HTR-8/SVneo (cell line): Measurements from ENCODE around the gene PLN.
A peak's percentile ranks its signal among the peaks of the same experiment; 100 is the strongest.

Experiments
- DNase-seq: peaks from one replicate; pipeline ENCODE4 v3.0.0; 2011; ENCODE audit warnings: low spot score, mixed read lengths; ENCODE audit not compliant: insufficient read length
- FAIRE-seq: peaks from 2 replicates; lab custom pipeline; 2011; peaks lifted over from hg19 to GRCh38; lab: Jason Lieb, UNC

Gene PLN

DNA sequence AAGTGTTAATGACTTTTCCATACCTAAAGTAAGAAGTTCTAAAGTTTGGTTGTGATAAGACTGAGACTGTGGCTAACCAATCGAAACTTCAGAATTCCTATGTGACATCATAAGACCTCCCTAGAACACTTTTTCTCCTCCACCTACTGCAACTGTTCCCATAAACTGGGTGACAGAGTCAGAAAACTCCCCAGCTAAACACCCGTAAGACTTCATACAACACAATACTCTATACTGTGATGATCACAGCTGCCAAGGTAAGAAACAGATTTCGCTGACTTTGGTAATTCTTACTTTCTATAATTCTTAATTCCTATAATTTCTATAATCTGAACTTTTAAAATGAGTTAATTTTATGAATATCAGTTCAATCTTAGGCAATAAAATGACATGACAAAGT is at the start of gene PLN:
TSS of gene PLN (plus strand) at position 161 of the 400 bp plus-strand sequence. CDS start 10,626 bp downstream, outside the sequence.
- no peak for DNase-seq
- no peak for FAIRE-seq

DNA sequence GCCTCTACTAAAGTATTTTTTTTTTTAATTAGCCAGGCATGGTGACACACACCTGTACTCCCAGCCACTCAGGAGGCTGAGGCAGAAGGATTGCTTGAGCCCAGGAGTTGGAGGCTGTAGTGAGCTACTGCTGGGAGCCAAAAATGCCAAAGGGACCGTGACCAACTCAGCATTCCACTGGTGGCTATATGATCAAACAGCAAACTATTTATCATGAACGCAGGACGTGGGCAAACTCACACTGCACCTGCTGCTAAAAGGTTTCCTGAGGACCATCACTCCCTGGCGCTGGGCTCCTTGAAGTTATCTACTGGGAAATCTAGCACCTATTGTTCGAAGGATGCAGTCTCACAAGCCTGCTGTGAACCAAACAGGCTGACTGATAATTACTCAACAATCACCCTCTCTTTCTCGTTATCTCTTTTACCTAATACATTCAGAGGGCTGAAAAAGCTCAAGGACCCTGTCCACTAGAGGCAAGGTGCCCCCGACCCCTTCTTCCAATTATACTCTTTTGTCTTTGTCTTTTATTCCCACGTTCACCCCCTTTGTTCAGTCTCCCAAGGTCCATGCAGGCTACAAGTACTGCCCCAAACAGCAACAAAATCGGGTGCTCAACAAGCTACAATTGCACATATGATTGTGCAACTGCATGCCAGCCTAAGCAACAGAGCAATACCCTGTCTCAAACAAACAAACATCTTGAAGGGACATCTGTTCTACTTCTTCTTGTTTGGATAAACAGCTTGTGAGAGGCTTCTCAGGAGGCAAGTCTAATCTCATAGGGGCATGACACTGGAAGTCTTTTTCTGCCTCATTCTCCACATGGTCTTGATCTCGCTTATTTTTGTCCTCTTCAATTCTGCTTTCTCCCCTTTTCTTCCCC is 47.7 kb upstream of the PLN start:
- no peak for DNase-seq
- FAIRE-seq = no peak

DNA sequence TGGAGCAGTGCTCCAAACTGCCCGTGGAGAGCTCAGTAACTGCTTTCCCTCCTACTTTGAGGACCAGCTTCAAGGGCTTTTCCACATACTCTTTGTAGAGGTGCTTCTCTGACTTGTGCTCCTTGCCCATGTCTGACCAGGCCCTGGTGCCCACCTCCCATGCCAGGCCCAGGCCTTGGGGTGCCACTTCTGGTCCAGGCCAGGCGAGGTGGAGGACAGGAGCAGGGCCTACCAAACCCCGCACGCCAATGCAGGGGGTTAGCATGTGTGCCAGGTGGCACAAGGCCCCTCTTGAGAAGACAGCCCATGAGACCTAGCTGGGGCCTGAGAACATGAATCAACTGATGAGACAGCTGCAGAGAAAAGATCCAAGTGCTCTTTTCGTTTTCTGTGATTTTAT is 47.0 kb upstream of the PLN start:
- FAIRE-seq = no peak

DNA sequence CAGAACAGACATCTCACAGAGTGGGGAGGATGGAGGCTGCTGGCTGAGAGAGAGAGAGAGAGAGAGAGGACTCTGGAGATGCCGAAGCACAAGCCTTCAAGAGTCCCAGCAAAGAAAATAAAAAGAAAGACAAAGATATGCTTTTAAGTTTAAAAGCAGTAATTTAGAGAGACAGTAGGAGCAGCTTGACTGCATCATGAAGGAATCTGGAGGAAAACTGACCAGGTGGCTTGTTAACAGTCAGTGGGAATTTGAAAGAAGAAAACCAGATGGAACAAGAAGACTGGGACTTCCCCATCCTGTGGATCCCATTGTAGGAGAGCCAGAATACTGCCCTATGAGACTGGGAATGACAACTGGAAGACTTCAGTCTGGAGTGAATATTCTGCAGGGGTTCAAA is 46.3 kb upstream of the PLN start:
- DNase-seq (no peak), FAIRE-seq (no peak)

More for the DNA sequence above, 47.0 kb upstream of the PLN start:
- DNase-seq = no peak

DNA sequence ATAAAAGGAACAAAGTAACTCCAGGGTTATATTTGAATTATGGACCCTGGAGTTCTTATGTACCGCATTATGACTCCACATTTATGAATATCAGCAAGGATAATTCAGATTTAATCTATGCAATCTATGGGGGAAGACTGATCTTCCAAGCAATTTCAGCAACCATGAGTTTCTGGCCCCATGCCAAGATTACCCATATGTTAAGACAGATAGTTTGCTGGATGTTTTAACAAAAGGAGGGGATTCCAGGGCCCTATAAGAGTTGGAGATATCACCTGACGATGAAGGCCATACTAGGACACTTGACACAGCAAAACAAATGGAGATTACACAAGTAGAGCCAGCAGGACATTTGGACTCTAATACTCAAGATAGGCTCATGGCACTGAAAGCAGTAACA is 45.9 kb upstream of the PLN start:
- no peak for FAIRE-seq
- no peak for DNase-seq

DNA sequence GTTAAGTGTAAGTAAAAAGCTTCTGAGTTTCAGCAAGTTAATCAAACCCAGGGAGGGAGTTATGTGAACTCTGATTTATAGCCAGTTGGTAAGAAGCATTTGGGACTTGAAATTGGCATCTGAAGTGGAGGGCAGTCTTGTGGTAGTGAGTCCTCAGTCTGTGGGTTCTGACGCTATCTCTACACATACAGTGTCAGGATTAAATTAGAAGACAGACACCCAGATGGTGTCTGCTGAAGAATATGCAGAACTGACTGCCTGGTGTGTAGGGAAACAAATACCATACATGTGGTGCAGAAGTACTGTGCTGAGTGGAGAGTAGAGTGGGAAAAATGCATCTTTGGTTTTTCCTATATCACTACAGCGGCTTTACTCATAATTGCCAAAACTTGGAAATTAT is 43.5 kb upstream of the PLN start:
- DNase-seq (no peak), FAIRE-seq (no peak)

DNA sequence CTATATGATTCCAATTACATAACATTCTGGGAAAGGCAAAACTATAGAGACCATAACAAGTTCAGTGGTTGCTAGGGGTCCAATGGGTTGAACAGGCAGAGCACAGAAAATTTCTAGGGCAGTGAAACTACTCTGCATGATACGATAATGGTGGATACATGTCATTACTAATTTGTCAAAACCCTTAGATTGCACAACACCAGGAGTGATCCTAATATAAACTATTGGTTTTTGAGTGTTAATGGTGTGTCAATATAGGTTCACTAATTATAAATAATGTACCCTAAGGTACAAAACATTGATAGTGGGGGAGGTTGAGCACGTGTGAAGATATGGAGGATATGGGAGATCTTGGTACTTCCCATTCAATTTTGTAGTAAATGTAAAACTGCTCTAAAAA is 42.4 kb upstream of the PLN start:
- DNase-seq (no peak), FAIRE-seq (no peak)

DNA sequence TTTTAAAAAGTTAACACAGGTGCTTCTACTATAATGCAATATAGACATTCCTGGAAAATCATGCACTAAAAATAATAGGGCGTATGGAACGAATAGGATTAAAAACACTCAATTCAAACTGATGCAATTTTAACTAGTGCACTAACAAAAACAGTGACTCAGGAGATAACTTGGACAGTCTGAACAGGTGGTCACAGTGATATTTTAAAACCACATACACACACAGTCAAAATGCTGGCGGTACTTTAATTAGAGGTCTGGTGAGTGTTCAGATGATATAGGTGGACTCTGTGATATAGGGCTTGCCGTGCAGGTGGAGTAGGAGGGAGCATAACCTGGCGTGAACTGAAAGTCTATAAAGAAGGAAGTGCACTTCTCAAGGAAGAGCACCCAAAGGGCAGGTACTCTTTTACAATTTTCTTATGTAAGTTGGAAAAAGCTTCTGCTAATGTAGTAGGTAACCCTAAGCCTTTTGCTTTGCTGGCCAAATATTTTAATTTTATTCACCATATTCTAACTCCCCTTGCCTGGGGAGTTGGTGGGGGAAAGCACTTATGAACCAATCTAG is 41.9 kb upstream of the PLN start:
- no peak for FAIRE-seq
- no peak for DNase-seq

DNA sequence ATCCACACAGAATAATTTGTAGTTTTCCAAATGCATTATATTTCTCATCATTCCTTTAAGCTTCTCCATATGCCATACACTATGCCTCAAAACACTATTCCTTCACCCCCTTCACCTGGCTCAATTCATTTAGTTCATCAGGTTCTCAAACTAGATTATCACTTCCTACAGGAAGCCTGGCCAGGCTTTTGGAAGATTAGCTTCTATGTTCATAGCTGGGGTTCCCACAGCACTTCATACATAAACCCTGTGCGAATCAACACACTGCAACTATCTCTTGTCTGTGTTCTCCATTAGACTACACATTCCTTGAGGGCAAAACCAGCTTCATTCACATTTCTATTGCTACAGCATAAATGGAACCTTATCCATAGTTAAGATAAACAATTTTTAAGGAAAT is 40.5 kb upstream of the PLN start:
- FAIRE-seq = no peak
- DNase-seq = no peak

DNA sequence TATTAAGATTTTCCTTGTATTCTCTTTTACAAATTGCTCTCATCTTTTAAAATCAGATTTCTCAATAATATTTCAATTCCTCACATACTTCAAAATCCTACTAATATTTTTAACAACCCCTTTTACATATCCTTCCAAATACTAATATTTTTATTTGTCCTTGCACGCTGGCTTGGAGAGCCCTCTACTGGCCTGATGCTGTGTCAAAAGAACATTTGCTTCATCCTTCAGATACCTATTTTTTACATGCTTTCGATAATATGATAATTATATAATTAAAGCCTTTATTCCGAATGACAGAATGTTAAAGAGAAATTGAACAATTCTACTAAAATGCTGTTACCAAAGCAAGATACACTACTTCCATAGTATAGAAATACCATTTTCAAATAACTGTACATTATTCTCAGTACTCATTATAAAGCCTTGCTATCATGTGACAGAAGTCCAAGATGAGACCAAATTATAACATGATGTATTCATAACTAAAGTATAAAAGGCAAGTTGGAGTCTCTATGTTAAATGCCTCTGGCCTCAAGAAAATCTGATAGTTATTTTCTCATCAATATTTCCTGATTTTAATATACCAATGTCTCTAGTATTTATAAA is 39.0 kb upstream of the PLN start:
- FAIRE-seq = no peak
- peak; percentile 9 for DNase-seq

DNA sequence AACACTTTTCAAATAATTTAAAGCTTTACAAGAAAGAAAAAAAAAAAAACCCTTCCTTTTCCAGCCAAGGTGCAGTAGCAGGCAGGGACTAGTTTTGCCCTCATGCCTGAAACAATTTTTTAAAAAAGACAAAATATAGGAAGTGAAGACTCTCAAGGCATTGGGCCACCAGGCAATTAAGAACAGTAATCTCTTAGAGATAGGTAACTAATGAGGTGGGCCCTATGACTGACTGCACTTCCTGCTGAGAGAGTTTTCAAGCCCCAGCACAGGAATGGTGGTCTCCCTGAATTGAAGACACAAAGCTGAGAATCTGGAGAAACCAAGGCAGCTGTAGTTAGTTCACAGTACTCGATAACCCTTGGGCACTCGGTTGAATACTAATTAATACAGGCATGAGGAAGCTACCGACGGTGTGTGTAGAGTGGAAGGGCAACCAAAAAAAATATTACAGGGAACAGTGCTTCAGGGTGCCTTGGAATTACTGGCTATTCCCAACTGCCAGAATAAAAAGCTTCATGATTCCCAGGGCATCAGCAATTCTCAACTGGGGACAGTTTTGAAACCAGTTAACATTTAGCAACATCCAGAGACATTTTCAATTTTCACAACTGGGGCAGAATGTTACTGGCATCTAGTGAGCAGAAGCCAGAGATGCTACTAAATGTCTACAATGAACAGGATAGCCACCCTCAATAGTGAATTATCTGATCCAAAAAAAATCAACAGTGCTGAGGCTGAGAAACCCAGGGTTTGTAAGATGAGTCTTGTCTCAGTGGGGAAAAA is 36.0 kb upstream of the PLN start:
- DNase-seq (no peak), FAIRE-seq (no peak)

DNA sequence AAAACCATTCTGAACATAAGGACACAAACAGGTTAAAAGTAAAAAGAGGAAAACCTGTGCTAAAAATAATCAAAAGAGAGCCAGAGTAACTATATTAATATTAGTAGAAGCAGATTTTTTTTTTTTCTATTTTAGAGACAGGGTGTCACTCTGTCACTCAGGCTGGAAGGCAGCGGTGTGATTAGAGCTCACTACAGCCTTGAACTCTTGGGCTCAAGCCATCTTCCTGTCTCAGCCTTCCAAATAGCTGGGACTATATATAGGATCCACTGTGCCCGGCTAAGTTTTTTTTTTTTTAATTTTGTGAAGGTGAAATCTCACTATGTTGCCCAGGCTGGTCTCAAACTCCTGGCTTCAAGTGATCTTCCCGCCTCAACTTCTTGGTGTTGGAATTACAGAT is 33.4 kb upstream of the PLN start:
- no peak for FAIRE-seq
- no peak for DNase-seq

DNA sequence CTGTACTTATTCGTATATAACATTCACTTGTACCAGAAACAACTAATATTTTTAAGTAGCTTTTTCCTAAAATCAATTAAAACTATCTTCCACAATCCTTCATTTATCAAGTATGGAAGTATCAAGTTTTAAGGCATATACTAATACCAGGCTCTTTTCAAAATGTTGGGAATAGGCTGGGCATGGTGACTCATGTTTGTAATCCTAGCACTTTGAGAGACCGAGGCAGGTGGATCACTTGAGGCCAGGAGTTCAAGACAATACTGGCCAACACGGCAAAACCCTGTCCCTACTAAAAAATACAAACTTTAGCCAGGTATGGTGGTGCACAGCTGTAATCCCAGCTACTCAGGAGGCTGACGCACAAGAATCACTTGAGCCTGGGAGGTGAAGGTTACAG is 25.7 kb upstream of the PLN start:
- FAIRE-seq (no peak), DNase-seq (no peak)

DNA sequence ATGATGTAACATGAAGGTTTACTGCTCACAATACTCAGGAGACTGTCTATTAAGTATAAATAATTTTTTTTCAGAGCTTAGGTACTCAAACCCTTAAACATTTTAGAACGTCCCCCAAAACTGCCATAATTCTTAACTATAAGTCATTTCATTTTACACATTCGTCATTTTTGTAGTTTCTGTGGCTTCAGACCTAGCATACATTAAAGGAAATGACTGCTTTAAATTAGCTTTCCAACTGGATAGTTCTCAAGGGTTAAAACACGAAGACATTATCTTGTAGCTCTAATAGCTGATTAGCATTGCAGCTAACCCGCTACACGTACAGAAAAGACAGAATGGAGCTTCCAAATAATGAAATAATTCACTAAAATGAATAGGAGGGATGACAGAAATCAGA is 24.9 kb upstream of the PLN start:
- no peak for DNase-seq

DNA sequence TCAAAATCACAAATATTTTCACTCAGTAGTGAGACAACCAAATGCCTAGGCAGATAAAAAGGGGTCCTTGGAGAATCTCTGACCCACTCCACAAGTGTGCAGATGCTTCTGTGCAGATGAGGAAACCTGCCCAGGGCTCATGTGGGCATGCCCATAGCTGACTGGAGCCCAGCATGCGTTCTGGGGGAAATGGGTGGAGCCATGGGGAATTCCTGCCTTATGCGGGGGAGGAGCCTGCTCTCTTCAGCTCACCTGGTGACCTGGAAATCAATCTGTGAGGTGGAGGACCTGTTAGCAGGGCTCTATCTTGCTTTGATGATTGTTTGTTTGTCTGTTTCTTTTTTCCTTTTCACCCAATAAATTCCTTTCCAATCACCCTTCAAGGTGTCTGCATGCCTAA is 23.4 kb upstream of the PLN start:
- FAIRE-seq (no peak), DNase-seq (no peak)

More for the DNA sequence above, 24.9 kb upstream of the PLN start:
- FAIRE-seq = no peak

DNA sequence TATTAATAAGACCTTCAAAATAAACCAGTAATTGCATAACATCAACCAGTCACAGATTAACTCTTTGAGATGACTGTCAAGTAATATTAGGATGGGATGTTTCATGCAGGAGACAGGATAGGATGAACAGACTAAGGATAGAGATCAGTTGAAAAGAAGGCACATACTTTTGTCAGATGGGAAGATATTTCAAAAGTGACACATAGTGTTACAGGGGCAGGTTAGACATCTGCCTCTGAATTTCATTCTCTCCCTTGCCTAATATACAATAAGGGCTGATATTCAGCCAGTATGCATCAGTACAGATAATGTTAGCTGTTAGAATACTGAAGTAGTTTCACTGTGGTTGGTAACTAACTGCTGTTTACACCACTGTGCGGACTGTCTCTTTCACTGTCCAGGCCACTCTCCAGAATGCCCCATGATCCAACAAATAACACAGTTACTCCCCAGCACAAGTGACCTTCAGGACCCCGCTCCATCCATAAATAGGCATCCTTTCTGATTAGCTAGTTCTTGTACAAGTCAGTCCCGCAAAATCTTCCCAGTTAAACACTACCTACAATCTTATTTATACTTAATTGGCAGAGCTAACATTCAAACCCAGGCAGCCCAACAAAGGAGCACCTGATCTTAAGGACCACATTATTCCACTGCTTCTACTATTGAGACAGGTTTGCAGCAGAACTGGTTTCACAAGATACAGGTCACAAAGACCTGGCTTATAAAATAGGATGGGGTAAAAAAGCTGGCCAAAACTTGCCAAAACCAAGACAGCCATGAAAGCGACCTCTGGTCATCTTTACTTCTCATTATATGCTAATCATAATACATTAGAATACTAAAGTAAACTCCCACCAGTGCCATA is 21.9 kb upstream of the PLN start:
- FAIRE-seq = no peak
- DNase-seq = no peak

DNA sequence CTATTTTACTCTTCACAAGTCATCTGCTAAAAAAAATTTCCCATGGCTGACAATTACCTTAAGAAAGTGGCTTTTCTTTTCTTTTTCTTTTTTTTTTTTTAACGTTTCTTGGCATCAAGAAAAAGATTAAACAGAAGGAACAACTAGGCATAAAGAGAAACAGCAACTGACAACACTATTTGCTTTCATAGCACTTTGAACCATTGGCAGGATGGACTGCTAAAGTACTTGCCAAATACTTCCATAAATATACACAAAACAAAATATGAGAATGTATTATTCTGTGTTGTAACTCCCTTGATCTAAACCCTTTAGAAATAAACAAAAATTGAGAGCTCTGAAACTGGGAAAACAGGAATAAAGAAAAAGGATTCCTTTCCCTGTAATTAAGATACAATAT is 20.0 kb upstream of the PLN start:
- no peak for FAIRE-seq

DNA sequence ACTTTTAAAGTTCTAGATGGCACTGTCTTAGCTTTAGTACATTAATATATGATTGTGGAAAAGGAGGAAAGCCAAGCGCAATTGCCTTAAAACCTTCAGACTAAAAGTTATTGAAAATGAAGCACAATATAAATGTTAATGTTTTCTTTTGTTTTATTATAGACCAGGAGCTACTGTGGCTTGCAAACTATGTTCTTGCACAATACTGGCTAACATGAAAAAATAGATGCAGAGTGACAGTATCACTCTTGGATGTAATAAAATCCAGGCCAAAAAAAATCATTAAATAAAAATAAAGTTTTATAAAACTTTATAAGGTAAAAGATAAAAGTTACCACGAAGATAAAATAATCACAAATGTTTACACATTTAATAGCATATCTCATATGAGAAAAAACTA is 18.3 kb upstream of the PLN start:
- FAIRE-seq = no peak
- no peak for DNase-seq

More for the DNA sequence above, 20.0 kb upstream of the PLN start:
- DNase-seq = no peak

DNA sequence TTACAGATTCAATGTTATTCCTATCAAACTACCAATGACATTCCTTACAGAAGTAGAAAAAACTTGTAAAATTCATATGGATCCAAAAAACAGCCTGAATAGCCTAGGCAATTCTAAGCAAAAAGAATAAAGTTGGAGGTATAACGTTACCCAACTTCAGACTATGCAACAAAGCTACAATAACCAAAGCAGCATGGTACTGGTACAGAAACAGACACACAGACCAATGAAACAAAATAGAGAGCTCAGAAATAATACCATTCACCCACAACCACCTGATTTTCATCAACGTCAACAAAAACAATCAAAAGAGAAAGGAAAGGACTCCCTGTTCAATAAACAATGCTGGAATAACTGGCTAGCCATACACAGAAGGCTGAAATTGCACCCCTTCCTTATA is 17.2 kb upstream of the PLN start:
- no peak for DNase-seq
- FAIRE-seq = no peak
